ENCODE data around the gene RPL34. TPM values are rescaled to one million over a fixed set of nuclear protein-coding genes. Genes with fewer than 3 reads are reported as not detected.

The RPL34 gene
- polyA plus RNA-seq, 1 of the 3 experiments (the other 2 are of a cell fraction) = 2,955 TPM

DNA sequence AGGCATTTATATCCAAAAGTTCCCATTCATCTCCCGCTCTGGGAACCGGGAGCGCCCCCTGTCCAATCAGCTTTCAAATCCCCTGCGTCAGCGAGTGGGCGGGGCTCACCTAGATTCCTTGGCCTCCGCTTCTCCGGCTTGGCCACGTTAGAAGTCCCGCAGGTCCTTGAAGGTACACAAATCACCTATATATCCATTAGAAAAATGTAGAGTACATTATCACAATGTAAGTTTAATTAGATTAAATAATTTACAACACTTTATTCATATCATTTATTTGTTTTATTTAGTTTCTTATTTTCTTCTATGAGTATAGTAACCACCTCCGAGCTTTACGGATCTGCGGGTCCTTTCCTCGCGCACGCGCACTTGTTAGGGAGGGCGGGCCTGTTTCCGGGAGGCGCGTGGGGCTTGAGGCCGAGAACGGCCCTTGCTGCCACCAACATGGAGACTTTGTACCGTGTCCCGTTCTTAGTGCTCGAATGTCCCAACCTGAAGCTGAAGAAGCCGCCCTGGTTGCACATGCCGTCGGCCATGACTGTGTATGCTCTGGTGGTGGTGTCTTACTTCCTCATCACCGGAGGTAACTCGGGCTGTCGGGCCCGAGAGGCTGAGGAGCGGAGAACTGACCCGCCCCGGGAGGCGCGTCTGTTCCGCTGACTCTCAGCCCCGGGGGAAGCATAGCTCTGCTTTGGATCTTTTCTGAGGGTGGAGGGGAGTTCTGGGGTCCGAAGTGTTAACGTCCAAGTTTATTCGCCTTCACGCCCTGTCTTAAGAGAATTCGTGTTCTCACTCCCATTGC lies 30.0 kb downstream of the RPL34 start, which contains the start of gene OSTC:
TSS of gene OSTC (plus strand) at position 388 of the 802 bp plus-strand sequence. CDS start at position 445, 57 bp downstream.
- WGBS (ENCODE audit: low lambda C conversion rate) = under 1% methylated on average over 32 of the region's 45 CpGs
- CTCF ChIA-PET = interaction anchor here (0.6 to 1.3 kb wide), 2 partner anchors 594 to 631 kb away, joined by 3 to 6 read pairs; no protein-coding TSS in a partner anchor
- peak; percentile 73 for TF ChIP-seq YY1 (IDR thresholded peaks at IDR 0.05; ENCODE audit: low read depth)
- TF ChIP-seq, protein P1, sequence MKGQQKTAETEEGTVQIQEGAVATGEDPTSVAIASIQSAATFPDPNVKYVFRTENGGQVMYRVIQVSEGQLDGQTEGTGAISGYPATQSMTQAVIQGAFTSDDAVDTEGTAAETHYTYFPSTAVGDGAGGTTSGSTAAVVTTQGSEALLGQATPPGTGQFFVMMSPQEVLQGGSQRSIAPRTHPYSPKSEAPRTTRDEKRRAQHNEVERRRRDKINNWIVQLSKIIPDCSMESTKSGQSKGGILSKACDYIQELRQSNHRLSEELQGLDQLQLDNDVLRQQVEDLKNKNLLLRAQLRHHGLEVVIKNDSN (IDR thresholded peaks at IDR 0.05; ENCODE audit: borderline replicate concordance, low read depth) = no peak
- TF ChIP-seq RFX5 (IDR thresholded peaks at IDR 0.05; ENCODE audit: low read length) = peak; percentile 77
- TF ChIP-seq, protein P2, sequence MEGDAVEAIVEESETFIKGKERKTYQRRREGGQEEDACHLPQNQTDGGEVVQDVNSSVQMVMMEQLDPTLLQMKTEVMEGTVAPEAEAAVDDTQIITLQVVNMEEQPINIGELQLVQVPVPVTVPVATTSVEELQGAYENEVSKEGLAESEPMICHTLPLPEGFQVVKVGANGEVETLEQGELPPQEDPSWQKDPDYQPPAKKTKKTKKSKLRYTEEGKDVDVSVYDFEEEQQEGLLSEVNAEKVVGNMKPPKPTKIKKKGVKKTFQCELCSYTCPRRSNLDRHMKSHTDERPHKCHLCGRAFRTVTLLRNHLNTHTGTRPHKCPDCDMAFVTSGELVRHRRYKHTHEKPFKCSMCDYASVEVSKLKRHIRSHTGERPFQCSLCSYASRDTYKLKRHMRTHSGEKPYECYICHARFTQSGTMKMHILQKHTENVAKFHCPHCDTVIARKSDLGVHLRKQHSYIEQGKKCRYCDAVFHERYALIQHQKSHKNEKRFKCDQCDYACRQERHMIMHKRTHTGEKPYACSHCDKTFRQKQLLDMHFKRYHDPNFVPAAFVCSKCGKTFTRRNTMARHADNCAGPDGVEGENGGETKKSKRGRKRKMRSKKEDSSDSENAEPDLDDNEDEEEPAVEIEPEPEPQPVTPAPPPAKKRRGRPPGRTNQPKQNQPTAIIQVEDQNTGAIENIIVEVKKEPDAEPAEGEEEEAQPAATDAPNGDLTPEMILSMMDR (IDR thresholded peaks at IDR 0.05) = no peak
- TF ChIP-seq, protein P3, sequence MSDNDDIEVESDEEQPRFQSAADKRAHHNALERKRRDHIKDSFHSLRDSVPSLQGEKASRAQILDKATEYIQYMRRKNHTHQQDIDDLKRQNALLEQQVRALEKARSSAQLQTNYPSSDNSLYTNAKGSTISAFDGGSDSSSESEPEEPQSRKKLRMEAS (IDR thresholded peaks at IDR 0.05; ENCODE audit: low read depth) = peak; percentile 93
- TF ChIP-seq EZH2phosphoT487 (IDR thresholded peaks at IDR 0.05; ENCODE audit: borderline replicate concordance, low read depth) = no peak
- TF ChIP-seq TAF1 (IDR thresholded peaks at IDR 0.05; ENCODE audit: borderline replicate concordance, low read depth, low read length) = peak; percentile 45; the same call in 1 of the 2 replicates
- TF ChIP-seq TCF12 (IDR thresholded peaks at IDR 0.05) = no peak
- peak; percentile 51 for TF ChIP-seq GABPA (IDR thresholded peaks at IDR 0.05; ENCODE audit: low read depth)
- TF ChIP-seq JUND (IDR thresholded peaks at IDR 0.05) = no peak
- no peak for TF ChIP-seq SMC3 (IDR thresholded peaks at IDR 0.05; ENCODE audit: low read depth, low read length)
- TF ChIP-seq SIN3A (IDR thresholded peaks at IDR 0.05; ENCODE audit: borderline replicate concordance, low read depth, low read length) = peak; percentile 60; the same call in 1 of the 2 replicates
- peak; percentile 74 for TF ChIP-seq ELF1 (IDR thresholded peaks at IDR 0.05)
- peak; percentile 80 for TF ChIP-seq NRF1 (IDR thresholded peaks at IDR 0.05; ENCODE audit: low read depth, low read length)
- TF ChIP-seq FOXM1 (IDR thresholded peaks at IDR 0.05; ENCODE audit: low read depth) = no peak
- no peak for TF ChIP-seq FOXJ3 (CRISPR knock-in tag; IDR thresholded peaks at IDR 0.05)
- no peak for TF ChIP-seq RCOR1 (IDR thresholded peaks at IDR 0.05; ENCODE audit: low read length)
- TF ChIP-seq, protein P4, sequence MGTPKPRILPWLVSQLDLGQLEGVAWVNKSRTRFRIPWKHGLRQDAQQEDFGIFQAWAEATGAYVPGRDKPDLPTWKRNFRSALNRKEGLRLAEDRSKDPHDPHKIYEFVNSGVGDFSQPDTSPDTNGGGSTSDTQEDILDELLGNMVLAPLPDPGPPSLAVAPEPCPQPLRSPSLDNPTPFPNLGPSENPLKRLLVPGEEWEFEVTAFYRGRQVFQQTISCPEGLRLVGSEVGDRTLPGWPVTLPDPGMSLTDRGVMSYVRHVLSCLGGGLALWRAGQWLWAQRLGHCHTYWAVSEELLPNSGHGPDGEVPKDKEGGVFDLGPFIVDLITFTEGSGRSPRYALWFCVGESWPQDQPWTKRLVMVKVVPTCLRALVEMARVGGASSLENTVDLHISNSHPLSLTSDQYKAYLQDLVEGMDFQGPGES (IDR thresholded peaks at IDR 0.05; ENCODE audit: low read depth, low read length) = no peak
- TF ChIP-seq, protein P5, sequence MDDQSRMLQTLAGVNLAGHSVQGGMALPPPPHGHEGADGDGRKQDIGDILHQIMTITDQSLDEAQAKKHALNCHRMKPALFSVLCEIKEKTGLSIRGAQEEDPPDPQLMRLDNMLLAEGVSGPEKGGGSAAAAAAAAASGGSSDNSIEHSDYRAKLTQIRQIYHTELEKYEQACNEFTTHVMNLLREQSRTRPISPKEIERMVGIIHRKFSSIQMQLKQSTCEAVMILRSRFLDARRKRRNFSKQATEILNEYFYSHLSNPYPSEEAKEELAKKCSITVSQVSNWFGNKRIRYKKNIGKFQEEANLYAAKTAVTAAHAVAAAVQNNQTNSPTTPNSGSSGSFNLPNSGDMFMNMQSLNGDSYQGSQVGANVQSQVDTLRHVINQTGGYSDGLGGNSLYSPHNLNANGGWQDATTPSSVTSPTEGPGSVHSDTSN (IDR thresholded peaks at IDR 0.05) = no peak
- peak; percentile 23 for TF ChIP-seq CHD2 (IDR thresholded peaks at IDR 0.05; ENCODE audit: low read length, partially characterized antibody)
- TF ChIP-seq EP300 (IDR thresholded peaks at IDR 0.05; ENCODE audit: borderline replicate concordance in 1 of 2, low read depth in 1 of 2, low read length in 1 of 2) = no peak
- TF ChIP-seq, protein P6, sequence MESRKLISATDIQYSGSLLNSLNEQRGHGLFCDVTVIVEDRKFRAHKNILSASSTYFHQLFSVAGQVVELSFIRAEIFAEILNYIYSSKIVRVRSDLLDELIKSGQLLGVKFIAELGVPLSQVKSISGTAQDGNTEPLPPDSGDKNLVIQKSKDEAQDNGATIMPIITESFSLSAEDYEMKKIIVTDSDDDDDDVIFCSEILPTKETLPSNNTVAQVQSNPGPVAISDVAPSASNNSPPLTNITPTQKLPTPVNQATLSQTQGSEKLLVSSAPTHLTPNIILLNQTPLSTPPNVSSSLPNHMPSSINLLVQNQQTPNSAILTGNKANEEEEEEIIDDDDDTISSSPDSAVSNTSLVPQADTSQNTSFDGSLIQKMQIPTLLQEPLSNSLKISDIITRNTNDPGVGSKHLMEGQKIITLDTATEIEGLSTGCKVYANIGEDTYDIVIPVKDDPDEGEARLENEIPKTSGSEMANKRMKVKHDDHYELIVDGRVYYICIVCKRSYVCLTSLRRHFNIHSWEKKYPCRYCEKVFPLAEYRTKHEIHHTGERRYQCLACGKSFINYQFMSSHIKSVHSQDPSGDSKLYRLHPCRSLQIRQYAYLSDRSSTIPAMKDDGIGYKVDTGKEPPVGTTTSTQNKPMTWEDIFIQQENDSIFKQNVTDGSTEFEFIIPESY (IDR thresholded peaks at IDR 0.05; ENCODE audit: borderline replicate concordance, low read depth) = no peak
- peak; percentile 87 for TF ChIP-seq POLR2AphosphoS5 (IDR thresholded peaks at IDR 0.05; ENCODE audit: low read depth, low read length)
- TF ChIP-seq NFIC (IDR thresholded peaks at IDR 0.05; ENCODE audit: borderline replicate concordance) = no peak
- TF ChIP-seq FOSL2 (IDR thresholded peaks at IDR 0.05; ENCODE audit: borderline replicate concordance, low read depth) = no peak
- no peak for TF ChIP-seq RXRA (IDR thresholded peaks at IDR 0.05; ENCODE audit: borderline replicate concordance, low read depth)

More for the DNA sequence above, 30.0 kb downstream of the RPL34 start, which contains the start of gene OSTC:
- peak within 1 kb of the TSS; percentile 80 to 96 for H3K4me3 ChIP-seq (ENCODE audit: low read depth in 2 of 2, low read length in 1 of 2)
- H3K27me3 ChIP-seq (ENCODE audit: insufficient read depth) = no peaks in the 10 kb centered on the region
- peak within 1 kb of the TSS; percentile 75 to 88 for H3K27ac ChIP-seq (ENCODE audit: low read depth in 2 of 2, low read length in 1 of 2)
- peak within 1 kb of the TSS; percentile 91 for H2AFZ ChIP-seq (ENCODE audit: low read depth)
- no peaks in the 10 kb centered on the region for H3K9me2 ChIP-seq
- DNase-seq = peak; percentile 86
- H3K4me1 ChIP-seq (ENCODE audit: control insufficient read depth in 1 of 2, insufficient read depth in 2 of 2, low read depth in 1 of 2, low read length in 1 of 2) = peaks cover 6 to 8% of the 10 kb centered on the region in 2 experiments; a peak in 3 of 4 replicates
- H3K4me2 ChIP-seq = peak within 1 kb of the TSS; percentile 72
- peak within 1 kb of the TSS; percentile 89 for H3K9ac ChIP-seq
- H3K9me3 ChIP-seq = no peaks in the 10 kb centered on the region
- POLR2A ChIA-PET = interaction anchor here (1.0 to 2.6 kb wide), 4 partner anchors 12 to 29 kb away, joined by 3 to 18 read pairs (median 6); partner anchors contain the start of gene RPL34
- H3K36me3 ChIP-seq (replicated peaks in 1 of 2; ENCODE audit: control insufficient read depth in 1 of 2, insufficient read depth in 2 of 2, low read length in 1 of 2) = peaks cover 3 to 14% of the 10 kb centered on the region in 2 experiments
- peaks cover 25% of the 10 kb centered on the region for H4K20me1 ChIP-seq (ENCODE audit: insufficient read depth)
- H3K79me2 ChIP-seq (ENCODE audit: insufficient read depth) = peaks cover 50% of the 10 kb centered on the region
- peaks cover 14% of the 10 kb centered on the region for H3F3A ChIP-seq (replicated peaks; ENCODE audit: insufficient read depth)

Data from SK-N-SH (cell line).